COLO668 (cell line): ENCODE measurements around the gene SLC11A1.

ENCODE experiments used
- DNase-seq: peaks from one replicate; lab custom pipeline; 2025; ENCODE audit not compliant: unreplicated experiment; lab: John Stamatoyannopoulos, UW

Gene SLC11A1, protein sequence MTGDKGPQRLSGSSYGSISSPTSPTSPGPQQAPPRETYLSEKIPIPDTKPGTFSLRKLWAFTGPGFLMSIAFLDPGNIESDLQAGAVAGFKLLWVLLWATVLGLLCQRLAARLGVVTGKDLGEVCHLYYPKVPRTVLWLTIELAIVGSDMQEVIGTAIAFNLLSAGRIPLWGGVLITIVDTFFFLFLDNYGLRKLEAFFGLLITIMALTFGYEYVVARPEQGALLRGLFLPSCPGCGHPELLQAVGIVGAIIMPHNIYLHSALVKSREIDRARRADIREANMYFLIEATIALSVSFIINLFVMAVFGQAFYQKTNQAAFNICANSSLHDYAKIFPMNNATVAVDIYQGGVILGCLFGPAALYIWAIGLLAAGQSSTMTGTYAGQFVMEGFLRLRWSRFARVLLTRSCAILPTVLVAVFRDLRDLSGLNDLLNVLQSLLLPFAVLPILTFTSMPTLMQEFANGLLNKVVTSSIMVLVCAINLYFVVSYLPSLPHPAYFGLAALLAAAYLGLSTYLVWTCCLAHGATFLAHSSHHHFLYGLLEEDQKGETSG

DNA sequence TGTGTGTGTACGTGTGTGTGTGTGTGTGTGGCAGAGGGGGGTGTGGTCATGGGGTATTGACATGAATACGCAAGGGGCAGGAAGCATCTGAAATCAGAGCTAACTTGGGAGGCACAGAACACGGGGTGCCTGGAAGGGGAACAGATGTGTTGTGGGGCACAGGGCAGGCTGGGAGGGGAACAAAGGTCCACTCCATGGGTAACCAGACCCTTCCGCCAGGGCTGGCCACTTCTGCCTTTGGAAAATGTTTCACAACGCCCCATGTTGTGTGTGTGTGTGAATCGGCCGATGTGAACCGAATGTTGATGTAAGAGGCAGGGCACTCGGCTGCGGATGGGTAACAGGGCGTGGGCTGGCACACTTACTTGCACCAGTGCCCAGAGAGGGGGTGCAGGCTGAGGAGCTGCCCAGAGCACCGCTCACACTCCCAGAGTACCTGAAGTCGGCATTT lies at the start of gene SLC11A1:
Gene SLC11A1 (plus strand): TSS at position 358 of the 451 bp plus-strand sequence. CDS start 96 bp downstream, outside the sequence.
- no peak for DNase-seq

DNA sequence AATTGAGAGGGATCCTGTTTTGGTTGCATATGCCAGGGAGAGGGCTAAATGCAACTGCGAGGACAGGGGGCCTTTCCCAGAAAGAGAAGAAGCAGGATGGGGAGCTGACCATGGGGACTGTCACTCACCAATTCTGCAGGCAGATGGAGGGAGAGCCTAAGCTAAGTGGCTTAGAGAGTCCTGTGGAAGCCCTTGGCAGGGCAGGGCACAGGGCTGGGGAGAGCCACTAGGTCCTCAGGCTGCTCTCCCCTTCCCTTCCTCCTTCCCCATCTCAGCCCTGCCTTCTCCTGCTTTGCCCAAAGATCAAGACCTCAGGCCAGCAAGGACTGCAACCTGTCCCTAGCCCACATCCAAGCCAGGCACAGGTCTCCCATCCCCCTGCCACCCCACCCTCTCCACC lies 49.8 kb upstream of the SLC11A1 start:
- no peak for DNase-seq

DNA sequence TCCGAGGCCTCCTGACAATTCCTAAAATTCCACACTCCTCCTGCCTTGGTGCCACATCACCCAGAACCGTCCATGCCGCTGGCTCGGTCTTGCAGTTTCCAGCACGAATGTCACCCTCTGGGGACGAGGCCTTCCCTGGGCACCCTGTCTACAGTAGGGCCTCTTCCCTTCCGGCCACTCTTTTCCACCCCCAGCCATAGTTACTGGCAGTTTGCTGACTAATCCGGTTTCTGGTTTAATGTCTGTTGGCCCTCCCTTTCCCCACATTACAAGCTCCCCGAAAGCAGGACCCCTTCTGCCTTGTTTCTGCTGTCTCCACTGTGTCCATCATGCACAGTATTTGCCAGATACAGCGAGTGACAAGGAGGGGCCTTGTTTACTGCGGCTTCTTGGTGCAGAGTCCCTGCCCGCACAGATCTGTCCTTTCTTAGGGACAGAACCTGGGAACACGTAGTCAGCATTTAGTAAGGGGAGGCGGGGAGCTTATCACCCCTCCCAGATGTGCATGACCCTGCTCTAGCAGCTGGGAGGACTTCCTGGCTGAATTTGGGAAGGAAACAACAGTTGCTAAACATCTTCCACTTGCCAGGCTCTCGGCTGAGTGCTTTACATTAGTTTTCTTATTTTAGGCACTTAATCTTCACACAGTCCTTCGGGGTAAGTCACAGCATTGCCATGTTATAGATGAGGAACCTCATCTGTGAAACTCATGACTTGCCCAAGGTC lies 49.0 kb upstream of the SLC11A1 start:
- DNase-seq: no peak

- no peak for DNase-seq
Measured at GRCh38 chr2:218334531-218334930, 47.5 kb upstream of the SLC11A1 start.

DNA sequence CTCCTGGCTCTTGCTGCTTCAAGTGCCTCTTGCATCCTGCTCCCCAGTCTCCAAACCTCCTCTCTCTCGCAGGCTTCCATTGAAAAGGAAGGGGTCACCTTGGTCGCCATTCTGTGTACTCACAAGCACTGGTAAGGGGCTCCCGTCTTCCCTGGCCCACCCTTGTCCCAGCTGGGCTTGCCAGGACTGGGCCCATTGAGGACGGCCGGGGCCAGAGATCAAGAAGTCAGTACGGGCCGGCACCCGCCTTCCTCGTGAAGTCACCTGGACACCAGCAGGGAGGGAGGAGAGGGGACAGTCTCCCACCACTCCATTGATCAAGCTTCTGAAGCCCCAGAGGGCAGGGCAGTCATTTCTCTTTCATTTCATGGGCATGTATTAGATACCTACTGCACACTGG lies 41.4 kb upstream of the SLC11A1 start:
- no peak for DNase-seq

- no peak for DNase-seq
Measured at GRCh38 chr2:218341381-218341780, 40.7 kb upstream of the SLC11A1 start.

- no peak for DNase-seq
Measured at GRCh38 chr2:218342837-218343236, 39.2 kb upstream of the SLC11A1 start.

- no peak for DNase-seq
Measured at GRCh38 chr2:218343591-218343990, 38.5 kb upstream of the SLC11A1 start.

- no peak for DNase-seq
Measured at GRCh38 chr2:218344090-218344754, 37.9 kb upstream of the SLC11A1 start.

GRCh38 chr2:218344755-218345417 lies 37.2 kb upstream of the SLC11A1 start:
- DNase-seq: no peak

DNA sequence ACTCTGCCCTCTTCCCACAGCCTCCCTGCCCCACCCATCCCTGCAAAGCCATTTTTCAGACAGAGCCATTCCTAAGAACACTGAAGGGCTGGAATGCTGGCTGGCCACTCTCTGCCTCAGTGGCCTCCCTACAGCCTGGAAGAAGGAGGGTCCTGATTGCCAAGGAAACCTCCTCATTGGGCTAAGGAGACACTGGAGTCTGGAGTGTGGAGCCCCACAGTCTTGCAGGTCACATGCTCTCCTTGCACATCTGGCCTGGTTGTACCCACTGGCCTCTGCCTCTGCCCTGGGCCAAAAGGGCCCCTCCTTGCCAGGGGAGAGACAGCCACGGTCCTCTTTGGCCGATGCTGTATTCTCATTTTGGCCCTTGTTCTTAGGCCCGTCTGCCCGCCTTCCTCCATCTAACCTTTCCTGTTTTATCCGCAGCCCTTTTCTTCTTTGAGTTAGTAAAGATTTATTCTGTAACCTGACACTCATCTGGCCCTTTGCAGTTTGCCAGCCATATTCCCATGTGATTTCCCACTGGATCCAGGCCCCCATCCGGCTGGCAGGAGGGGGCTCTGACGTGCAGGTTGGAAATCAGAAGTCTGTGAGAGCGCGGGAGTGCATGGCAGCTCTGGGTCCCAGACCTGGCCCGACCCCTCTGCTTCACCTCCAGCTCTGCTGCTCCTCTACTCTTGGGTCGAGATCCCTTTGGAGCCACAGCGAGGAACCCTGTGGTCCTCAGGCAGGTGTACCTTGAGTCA lies 36.4 kb upstream of the SLC11A1 start:
- DNase-seq: no peak

DNA sequence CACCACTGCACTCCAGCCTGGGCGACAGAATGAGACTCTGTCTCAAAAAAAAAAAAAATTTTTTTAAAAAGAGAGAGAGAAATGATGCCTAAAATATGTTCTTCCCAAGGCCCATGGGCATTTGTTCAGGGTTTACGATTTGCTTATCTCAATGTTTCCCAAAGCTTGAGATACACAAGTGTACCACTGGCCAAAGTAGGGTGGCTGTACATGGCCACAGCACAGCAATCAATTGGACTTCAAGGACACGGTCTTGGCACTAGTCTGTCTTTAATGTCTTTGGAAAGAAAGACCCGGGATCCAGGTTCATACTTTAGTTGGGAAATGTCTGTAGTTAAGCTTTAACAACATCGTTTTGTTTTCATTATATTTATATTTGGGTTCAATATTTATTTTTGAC lies 34.9 kb upstream of the SLC11A1 start:
- no peak for DNase-seq

DNA sequence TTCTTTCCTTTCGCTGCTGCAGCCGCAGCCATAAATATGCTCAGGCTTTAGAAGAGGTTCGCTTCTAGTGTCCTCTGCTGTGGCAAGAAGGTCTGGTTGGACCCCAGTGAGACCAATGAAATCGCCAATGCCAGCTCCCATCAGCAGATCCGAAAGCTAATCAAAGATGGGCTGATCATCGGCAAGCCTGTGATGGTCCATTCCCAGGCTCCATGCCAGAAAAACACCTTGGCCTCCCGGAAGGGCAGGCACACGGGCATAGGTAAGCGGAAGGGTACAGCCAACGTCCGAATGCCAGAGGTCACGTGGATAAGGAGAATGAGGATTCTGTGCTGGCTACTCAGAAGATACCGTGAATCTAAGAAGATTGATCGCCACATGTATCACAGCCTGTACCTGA lies 28.0 kb upstream of the SLC11A1 start:
- no peak for DNase-seq

DNA sequence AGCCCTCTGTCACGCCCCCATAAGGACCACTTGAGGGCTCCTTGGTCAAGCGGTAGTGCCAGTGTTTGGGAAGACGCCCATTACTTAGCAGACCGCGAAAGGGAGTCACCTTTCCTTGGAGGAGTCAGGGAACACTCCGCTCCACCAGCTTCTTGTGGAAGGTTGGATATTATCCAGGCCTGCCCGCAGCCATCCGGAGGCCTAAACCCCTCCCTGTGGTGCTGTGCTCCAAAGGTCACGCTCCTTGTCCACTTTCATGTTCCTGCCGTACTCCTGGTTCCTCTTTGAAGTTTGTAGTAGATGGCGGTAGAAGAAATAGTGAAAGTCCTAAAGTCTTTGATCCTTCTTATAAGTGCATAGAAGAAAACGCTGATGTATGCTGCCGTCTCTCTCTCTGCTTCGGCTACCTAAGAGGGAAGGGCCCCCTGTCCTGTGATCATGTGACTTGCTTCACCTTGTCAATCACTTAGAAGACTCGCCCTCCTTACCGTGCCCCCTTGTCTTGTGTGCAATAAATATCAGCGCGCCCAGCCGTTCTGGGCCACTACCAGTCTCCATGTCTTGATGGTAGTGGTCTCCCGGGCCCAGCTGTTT lies 27.1 kb upstream of the SLC11A1 start:
- no peak for DNase-seq

GRCh38 chr2:218357236-218358177 lies 24.6 kb upstream of the SLC11A1 start:
- no peak for DNase-seq

- no peak for DNase-seq
Measured at GRCh38 chr2:218360453-218360852, 21.6 kb upstream of the SLC11A1 start.

- no peak for DNase-seq
Measured at GRCh38 chr2:218362606-218363005, 19.5 kb upstream of the SLC11A1 start.

- no peak for DNase-seq
Measured at GRCh38 chr2:218363736-218364135, 18.3 kb upstream of the SLC11A1 start.

DNA sequence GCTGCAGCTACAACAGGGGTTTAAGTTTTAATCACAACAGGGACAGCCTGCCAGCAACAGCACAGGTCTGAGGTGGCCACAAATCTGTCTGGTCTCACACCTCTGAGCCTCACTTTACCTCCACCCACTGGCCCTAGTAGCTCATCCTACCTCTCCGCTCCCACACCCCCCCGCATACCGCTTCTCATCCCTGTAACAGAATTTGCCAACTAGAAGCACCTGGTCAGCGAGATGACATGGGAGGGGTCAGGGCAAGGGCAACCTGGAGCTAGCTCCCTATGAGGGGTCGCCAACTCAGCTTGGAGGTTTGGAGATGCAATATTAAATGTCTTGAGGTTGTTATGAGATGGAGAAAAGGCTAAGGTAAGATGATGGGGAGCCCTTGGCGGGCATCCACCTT lies 17.9 kb upstream of the SLC11A1 start:
- DNase-seq: no peak
